Cardiac muscle cell (in vitro differentiated cells and primary cell): ENCODE measurements around the gene DACH2. TPM values are rescaled to one million over a fixed set of nuclear protein-coding genes. Genes with fewer than 3 reads are reported as not detected.

Experiments used
- DNase-seq, 2 donors: peaks; one replicate each; pipeline versions ENCODE4 v3.0.0 to v3.0.0-alpha.2; 2010 to 2017; ENCODE audit warnings: low read depth in 1 of 2, low spot score in 1 of 2
- H3K27ac ChIP-seq: fragments of 200-600 bp; sonication (generic); 2 replicates; pipeline ENCODE4 v1.5.1; 2016
- H3K27me3 ChIP-seq: fragments of 200-600 bp; sonication (generic); 2 replicates; pipeline ENCODE4 v1.6.0; 2016; ENCODE audit warnings: control low read depth
- H3K36me3 ChIP-seq: fragments of 200-600 bp; sonication (generic); 2 replicates; pipeline ENCODE4 v1.5.1; 2016; ENCODE audit warnings: control low read depth
- H3K4me1 ChIP-seq: fragments of 200-600 bp; sonication (generic); 2 replicates; pipeline ENCODE4 v1.8.1; 2017; ENCODE audit warnings: low read depth, mild to moderate bottlenecking, mixed run types
- H3K4me3 ChIP-seq: fragments of 200-600 bp; sonication (generic); 2 replicates; pipeline ENCODE4 v1.5.1; 2016; ENCODE audit warnings: mild to moderate bottlenecking
- H3K9me3 ChIP-seq: fragments of 200-600 bp; sonication (generic); 2 replicates; pipeline ENCODE4 v1.5.1; 2017; ENCODE audit warnings: low read depth, mild to moderate bottlenecking, control low read depth
- polyA plus RNA-seq: library from polyadenylated mRNA; unstranded; fragments of >200 nt; fragmentation: Nextera tagmentation; extraction: Ambion mirVana; gene quantifications from 2 replicates; pipeline ENCODE4 v1.2.1, GENCODE V29; 2016
- total RNA-seq: library from RNA; depleted of rRNA; stranded (reverse); fragments of >200 nt; gene quantifications from 2 replicates; pipeline ENCODE4 v1.2.3, GENCODE V29; 2016
- TF ChIP-seq, protein P1 (sequence below): IDR thresholded peaks from 2 replicates; pipeline ENCODE4 v1.5.1; 2012; ENCODE audit warnings: low read depth, mild to moderate bottlenecking, low read length

The DACH2 gene
- total and polyA plus RNA-seq, 2 experiments from 2014 or later: 0.65 to 0.69 TPM

DNA sequence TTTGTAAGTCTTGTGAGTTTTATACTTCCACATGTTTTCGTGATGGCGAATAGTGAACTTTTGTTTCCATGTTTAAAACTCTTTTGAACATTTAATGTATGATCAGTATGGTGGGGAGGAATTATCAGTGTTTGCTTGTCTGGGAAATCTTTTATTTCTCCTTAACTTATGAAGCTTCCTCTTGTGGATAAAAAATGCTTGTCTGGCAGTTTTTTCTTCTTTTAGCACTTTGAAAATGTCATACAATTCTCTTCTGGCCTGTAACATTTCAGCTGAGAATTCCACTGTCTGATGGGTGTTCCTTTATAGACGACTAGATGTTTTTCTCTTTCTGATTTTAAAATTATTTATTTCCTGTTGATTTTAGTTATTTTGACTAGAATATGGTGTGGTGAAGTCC, 576.0 kb downstream of the DACH2 start:
- Histone ChIP-seq H3K27ac (no peak overlapping the region), H3K4me3 (no peak overlapping the region), H3K27me3 (no peaks in the 10 kb centered on the region)

DNA sequence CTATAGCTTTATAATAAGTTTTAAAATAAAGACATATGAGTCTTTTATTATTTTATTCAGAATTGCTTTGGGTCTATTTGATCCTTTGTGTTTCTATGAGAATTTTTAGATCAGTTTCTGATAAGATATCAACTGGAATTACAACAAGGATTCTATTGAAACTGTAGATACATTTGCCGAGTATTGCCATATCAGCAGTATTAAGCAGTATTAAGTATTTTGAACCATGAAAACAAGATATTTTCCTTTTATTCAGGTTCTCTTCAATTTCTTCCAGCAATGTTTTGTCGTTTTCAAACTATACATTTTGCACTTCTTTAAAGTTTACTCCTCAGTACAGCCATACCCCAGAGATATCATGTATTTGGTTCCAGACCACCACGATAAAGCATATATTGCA, 598.8 kb downstream of the DACH2 start:
- TF ChIP-seq, protein P1, sequence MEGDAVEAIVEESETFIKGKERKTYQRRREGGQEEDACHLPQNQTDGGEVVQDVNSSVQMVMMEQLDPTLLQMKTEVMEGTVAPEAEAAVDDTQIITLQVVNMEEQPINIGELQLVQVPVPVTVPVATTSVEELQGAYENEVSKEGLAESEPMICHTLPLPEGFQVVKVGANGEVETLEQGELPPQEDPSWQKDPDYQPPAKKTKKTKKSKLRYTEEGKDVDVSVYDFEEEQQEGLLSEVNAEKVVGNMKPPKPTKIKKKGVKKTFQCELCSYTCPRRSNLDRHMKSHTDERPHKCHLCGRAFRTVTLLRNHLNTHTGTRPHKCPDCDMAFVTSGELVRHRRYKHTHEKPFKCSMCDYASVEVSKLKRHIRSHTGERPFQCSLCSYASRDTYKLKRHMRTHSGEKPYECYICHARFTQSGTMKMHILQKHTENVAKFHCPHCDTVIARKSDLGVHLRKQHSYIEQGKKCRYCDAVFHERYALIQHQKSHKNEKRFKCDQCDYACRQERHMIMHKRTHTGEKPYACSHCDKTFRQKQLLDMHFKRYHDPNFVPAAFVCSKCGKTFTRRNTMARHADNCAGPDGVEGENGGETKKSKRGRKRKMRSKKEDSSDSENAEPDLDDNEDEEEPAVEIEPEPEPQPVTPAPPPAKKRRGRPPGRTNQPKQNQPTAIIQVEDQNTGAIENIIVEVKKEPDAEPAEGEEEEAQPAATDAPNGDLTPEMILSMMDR: no peak
- H3K27ac ChIP-seq: no peak overlapping the region
- H3K27me3 ChIP-seq: no peaks in the 10 kb centered on the region
- H3K9me3 ChIP-seq: no peaks in the 10 kb centered on the region
- H3K4me1 ChIP-seq: no peaks in the 10 kb centered on the region
- H3K36me3 ChIP-seq: no peaks in the 10 kb centered on the region
- DNase-seq: no peak
- no peak overlapping the region for H3K4me3 ChIP-seq

More for the DNA sequence above, 576.0 kb downstream of the DACH2 start:
- Histone ChIP-seq H3K9me3 (no peaks in the 10 kb centered on the region), H3K36me3 (no peaks in the 10 kb centered on the region), H3K4me1 (no peaks in the 10 kb centered on the region)
- no peak for DNase-seq
- TF ChIP-seq, protein P1: no peak

DNA sequence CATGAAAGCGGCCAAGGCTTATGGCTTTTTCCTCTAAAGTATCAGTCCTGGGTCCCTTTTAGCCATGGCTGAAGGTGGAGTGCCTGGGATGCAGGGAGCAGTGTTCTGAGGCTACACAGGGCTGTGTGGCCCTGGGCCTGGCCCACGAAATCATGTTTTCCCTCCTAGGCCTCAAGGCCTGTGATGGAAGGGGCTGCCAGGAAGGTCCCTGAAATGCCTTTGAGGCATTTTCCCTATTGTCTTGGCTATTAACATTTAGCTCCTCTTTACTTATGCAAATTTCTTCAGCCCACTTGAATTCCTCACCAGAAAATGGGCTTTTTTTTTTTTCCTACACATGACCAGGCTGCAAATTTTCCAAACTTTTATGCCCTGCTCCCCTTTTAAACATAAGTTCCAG, 657.0 kb downstream of the DACH2 start:
- H3K4me3 ChIP-seq: no peak overlapping the region
- TF ChIP-seq, protein P1: no peak
- H3K36me3 ChIP-seq: no peaks in the 10 kb centered on the region
- H3K27me3 ChIP-seq: no peaks in the 10 kb centered on the region
- H3K4me1 ChIP-seq: no peaks in the 10 kb centered on the region
- H3K9me3 ChIP-seq: no peaks in the 10 kb centered on the region
- no peak for DNase-seq
- no peak overlapping the region for H3K27ac ChIP-seq

DNA sequence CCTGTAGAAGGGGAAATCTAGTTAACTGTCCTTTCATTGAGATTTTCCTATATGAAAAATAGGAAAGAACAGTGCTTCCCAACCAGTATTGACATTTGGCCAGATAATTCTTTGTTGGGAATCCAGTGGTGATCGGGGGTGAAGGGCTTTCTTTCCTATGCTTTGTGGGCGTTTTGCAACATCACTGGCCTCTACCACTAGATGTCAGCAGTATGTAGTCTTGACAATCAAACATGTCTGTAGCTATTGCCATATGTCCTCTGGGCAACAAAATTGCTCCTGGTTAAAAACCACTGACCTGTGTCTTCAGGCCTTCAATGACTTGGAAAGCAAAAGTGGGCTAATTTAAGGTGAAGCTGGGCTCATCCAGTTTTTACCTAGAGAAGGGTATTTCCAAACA, 658.5 kb downstream of the DACH2 start:
- Histone ChIP-seq H3K4me1 (no peaks in the 10 kb centered on the region), H3K36me3 (no peaks in the 10 kb centered on the region), H3K27ac (no peak overlapping the region), H3K9me3 (no peaks in the 10 kb centered on the region), H3K4me3 (no peak overlapping the region), H3K27me3 (no peaks in the 10 kb centered on the region)
- DNase-seq: peak in 1 of 2 donors; percentile 52
- TF ChIP-seq, protein P1: no peak

DNA sequence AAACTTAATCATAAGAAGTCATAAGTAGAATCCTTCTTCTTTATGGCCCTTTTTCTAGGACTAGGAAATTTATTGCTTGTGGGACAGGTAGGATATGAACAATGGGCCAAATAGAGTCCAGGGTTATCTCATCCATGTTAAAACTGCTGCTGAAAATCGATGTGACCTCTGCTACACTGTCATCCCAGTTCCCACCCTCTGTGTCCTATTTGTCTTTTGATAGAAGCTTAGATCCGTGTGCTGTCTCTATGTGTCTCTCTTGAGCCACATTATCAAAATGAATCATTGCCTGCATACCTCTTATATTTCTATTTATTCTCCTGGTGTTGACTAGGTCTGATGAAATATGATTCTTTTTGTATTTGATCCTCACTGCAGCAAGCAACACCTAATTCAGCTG, 661.4 kb downstream of the DACH2 start:
- Histone ChIP-seq H3K27ac (no peak overlapping the region), H3K27me3 (no peaks in the 10 kb centered on the region), H3K4me3 (no peak overlapping the region), H3K36me3 (no peaks in the 10 kb centered on the region), H3K9me3 (no peaks in the 10 kb centered on the region), H3K4me1 (no peaks in the 10 kb centered on the region)
- TF ChIP-seq, protein P1: no peak
- no peak for DNase-seq

DNA sequence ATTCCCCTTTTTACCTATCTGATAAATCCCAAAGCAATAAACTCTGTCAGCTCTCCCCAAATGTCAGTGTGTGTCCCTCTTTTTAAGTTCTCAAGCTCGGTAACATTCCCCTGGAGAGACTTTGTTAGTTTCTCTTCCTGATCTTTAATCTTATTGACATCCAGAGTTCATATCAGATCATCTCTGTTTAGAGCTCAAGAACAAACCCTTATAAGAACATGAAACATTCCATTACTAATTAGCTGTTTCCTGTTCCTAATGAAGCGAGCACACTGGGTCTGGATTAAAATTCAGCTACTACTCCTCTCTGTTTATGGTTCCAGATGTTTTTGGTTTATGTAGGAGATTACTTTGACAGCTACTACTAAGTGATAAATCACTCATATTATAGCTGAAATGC, 681.5 kb downstream of the DACH2 start:
- H3K4me3 ChIP-seq: no peak overlapping the region
- no peaks in the 10 kb centered on the region for H3K27me3 ChIP-seq
- H3K36me3 ChIP-seq: no peaks in the 10 kb centered on the region
- H3K27ac ChIP-seq: no peak overlapping the region
- no peaks in the 10 kb centered on the region for H3K9me3 ChIP-seq
- no peak for DNase-seq
- H3K4me1 ChIP-seq: no peaks in the 10 kb centered on the region
- TF ChIP-seq, protein P1: no peak
